ENCODE results near the gene ABCF2. TPM values are rescaled to one million over a fixed set of nuclear protein-coding genes. Genes with fewer than 3 reads are reported as not detected.

Gene ABCF2
- total RNA-seq, 1 donor from 2014 or later = 26.3 TPM

- DNase-seq (peak; percentile 83), ATAC-seq (peak; percentile 43)
- intact Hi-C loops (cut with DNase I) = loop anchor here (10.0 kb wide), 1 partner anchor 56 kb away; no protein-coding TSS in a partner anchor
- H3K4me1 ChIP-seq = peaks cover 35% of the 10 kb centered on the region
- peak overlapping the region; percentile 80 for H3K27ac ChIP-seq
- H3K36me3 ChIP-seq = no peaks in the 10 kb centered on the region
- TF ChIP-seq, protein P1, sequence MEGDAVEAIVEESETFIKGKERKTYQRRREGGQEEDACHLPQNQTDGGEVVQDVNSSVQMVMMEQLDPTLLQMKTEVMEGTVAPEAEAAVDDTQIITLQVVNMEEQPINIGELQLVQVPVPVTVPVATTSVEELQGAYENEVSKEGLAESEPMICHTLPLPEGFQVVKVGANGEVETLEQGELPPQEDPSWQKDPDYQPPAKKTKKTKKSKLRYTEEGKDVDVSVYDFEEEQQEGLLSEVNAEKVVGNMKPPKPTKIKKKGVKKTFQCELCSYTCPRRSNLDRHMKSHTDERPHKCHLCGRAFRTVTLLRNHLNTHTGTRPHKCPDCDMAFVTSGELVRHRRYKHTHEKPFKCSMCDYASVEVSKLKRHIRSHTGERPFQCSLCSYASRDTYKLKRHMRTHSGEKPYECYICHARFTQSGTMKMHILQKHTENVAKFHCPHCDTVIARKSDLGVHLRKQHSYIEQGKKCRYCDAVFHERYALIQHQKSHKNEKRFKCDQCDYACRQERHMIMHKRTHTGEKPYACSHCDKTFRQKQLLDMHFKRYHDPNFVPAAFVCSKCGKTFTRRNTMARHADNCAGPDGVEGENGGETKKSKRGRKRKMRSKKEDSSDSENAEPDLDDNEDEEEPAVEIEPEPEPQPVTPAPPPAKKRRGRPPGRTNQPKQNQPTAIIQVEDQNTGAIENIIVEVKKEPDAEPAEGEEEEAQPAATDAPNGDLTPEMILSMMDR (IDR thresholded peaks at IDR 0.05) = no peak
- H3K27me3 ChIP-seq = peaks cover 18% of the 10 kb centered on the region
- H3K9me3 ChIP-seq = no peaks in the 10 kb centered on the region
- H3K4me3 ChIP-seq = peak overlapping the region; percentile 61
These were observed 22.2 kb upstream of the ABCF2 start for GRCh38 chr7:151249034-151249731.

- Histone ChIP-seq H3K4me1 (peaks cover 42% of the 10 kb centered on the region), H3K9me3 (no peaks in the 10 kb centered on the region), H3K27me3 (peaks cover 23% of the 10 kb centered on the region), H3K36me3 (no peaks in the 10 kb centered on the region), H3K27ac (peak within 1 kb of the TSS; percentile 80), H3K4me3 (peak within 1 kb of the TSS; percentile 61)
- intact Hi-C loops (cut with DNase I) = loop anchor here (10.0 kb wide), 1 partner anchor 56 kb away; no protein-coding TSS in a partner anchor
- ATAC-seq (peak; percentile 60), DNase-seq (peak; percentile 86)
- TF ChIP-seq, protein P1 (IDR thresholded peaks at IDR 0.05) = no peak
These were observed 21.5 kb upstream of the ABCF2 start, which contains the start of gene SMARCD3 for GRCh38 chr7:151248346-151249033. SMARCD3 (minus strand) TSS chr7:151248694; CDS start chr7:151248562, 132 bp downstream.

GRCh38 chr7:151247611-151248345 is 20.8 kb upstream of the ABCF2 start:
- Histone ChIP-seq H3K36me3 (no peaks in the 10 kb centered on the region), H3K4me1 (peaks cover 45% of the 10 kb centered on the region), H3K27me3 (peaks cover 23% of the 10 kb centered on the region), H3K27ac (peak overlapping the region; percentile 80), H3K4me3 (peak overlapping the region; percentile 61), H3K9me3 (no peaks in the 10 kb centered on the region)
- intact Hi-C loops (cut with DNase I) = loop anchor here (10.0 kb wide), 1 partner anchor 57 kb away; no protein-coding TSS in a partner anchor
- ATAC-seq (no peak), DNase-seq (no peak)
- TF ChIP-seq, protein P1 (IDR thresholded peaks at IDR 0.05) = no peak

DNA sequence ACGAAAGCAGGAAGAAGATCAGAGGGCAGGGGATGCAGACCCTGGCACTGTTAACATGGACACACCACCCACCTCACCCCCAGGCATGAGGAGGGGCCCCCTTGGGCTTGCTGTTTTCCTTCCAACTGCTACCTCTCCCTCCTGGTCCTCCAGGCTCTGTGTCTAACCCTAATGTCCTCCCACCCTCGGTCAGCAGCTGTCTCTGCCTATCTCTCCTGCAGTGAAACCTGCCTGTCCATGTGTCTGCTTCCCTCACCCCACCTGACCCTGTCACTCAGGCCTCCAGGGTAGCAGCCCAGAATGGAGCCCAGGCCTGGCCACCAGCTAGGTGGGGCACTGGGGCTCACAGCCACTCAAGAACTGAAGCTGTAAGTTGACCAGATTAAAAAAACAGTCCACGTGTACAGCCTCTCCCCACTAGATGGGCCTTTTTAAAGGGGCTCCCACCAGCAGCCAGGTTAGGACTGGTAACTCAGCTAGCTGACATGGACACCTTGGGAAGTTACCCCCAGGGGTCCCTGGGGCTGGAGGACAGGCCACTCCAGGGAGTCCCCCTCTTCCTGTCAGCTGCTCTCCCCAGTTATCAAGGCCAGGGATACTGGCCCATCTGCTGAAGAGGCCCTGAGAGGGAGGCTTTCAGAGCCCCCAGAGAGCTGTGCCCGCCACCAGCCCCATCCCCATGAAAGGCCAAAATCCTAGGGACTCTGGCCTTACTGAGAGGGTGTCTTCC is 20.0 kb upstream of the ABCF2 start:
- Histone ChIP-seq H3K36me3 (peaks cover 3% of the 10 kb centered on the region), H3K27ac (no peak overlapping the region), H3K4me1 (peaks cover 45% of the 10 kb centered on the region), H3K27me3 (peaks cover 23% of the 10 kb centered on the region), H3K4me3 (peak overlapping the region; percentile 61), H3K9me3 (no peaks in the 10 kb centered on the region)
- no peak for DNase-seq
- no peak for ATAC-seq
- intact Hi-C loops (cut with DNase I) = loop anchor here (10.0 kb wide), 1 partner anchor 58 kb away; no protein-coding TSS in a partner anchor
- TF ChIP-seq, protein P1 (IDR thresholded peaks at IDR 0.05) = no peak
